GOT3 (cell line): Measurements from ENCODE around the gene HSD17B7.
"Not testable (repeated sequence)": the region's sequence is repeated elsewhere in the genome, so short reads cannot be mapped to it uniquely, and the experiment has no call there.

Experiments used
- DNase-seq: peaks from one replicate; lab custom pipeline; 2025; ENCODE audit warnings: mixed read lengths; lab: John Stamatoyannopoulos, UW

HSD17B7 gene, protein sequence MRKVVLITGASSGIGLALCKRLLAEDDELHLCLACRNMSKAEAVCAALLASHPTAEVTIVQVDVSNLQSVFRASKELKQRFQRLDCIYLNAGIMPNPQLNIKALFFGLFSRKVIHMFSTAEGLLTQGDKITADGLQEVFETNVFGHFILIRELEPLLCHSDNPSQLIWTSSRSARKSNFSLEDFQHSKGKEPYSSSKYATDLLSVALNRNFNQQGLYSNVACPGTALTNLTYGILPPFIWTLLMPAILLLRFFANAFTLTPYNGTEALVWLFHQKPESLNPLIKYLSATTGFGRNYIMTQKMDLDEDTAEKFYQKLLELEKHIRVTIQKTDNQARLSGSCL

DNA sequence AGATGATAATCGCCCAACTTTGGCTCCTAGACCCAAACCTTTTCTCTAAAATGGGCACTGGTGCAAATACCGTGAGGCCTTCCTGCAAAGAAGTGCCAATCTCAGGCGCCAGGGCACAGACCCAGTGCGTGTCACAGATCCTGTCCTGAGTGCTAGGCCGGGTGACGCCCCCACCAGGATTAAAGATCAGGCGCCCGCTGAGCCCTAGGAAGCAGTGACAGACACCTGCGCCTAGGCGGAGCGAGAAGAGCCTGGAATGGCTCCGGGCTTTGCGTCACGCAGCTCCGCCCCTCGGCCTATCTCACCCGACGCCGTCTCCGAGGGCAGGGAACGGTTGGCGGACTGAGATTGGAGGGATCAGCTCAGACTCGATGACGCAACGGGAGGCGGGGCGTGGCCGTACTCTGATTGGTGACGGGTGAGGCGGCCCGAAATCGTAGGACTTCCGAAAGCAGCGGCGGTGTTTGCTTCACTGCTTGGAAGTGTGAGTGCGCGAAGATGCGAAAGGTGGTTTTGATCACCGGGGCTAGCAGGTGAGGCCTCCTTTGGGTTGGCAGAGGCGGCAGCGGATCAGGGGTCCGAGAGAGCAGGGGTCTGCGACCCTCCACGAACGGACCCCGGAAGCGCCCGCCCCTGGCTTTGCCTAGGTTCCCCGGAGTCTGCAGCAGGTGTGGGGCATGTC, at the start of gene HSD17B7:
Gene HSD17B7 (plus strand): TSS at position 400 of the 682 bp plus-strand sequence. CDS start 99 bp downstream, at position 499.
- peak; percentile 24 for DNase-seq

DNA sequence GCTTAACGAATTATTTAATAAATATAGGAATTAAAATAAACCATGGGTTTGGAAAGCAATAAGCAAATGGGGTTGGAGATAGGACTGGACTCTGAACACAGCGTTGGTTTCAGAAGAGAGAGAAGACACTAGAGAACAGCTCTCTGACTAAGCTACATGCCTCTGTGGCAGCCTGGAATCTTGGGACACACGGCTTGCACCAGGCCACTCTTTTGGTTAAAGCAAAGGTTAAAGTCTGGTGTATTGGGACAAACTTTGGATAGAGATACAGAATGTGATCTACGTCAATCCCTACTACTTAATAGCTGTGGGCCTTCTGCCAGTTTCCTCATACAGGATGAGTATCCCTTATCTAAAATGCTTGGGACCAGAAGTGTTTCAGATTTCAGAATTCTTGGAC, 49.7 kb upstream of the HSD17B7 start:
- DNase-seq = no peak

DNA sequence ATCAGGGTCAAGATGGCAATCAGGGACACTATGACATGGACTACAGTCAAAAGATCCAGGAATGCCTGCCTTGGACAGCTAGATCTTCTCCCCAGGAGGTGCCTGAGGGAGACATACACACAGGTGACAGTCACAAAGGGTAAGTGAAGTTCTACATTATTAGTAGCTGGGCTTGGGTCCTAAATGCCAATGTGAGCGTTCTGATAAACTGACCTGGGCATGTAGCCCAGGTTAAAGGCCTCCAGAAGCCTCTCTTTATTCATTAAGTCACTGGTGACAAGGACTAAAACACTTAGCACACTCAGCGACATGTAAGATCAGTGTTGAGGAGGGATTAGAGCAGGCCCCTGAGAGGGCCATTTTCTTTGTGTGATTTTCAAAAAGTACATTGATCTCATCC, 48.9 kb upstream of the HSD17B7 start:
- no peak for DNase-seq

DNA sequence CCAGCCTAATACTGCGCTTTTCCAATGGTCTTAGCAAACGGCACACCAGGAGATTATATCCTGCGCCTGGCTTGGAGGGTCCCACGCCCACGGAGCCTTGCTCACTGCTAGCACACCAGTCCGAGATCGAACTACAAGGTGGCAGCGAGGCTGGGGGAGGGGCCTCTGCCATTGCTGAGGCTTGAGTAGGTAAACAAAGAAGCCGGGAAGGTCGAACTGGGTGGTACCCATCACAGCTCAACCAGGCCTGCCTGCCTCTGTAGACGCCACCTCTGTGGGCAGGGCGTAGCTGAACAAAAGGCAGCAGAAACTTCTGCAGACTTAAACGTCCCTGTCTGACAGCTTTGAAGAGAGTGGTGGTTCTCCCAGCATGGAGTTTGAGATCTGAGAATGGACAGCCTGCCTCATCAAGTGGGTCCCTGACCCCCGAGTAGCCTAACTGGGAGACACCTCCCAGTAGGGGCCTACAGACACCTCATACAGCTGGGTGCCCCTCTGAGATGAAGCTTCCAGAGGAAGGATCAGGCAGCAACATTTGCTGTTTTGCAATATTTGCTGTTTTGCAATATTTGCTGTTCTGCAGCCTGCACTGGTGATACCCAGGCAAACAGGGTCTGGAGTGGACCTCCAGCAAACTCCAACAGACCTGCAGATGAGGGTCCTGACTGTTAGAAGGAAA, 44.1 kb upstream of the HSD17B7 start:
- not testable (repeated sequence) for DNase-seq

DNA sequence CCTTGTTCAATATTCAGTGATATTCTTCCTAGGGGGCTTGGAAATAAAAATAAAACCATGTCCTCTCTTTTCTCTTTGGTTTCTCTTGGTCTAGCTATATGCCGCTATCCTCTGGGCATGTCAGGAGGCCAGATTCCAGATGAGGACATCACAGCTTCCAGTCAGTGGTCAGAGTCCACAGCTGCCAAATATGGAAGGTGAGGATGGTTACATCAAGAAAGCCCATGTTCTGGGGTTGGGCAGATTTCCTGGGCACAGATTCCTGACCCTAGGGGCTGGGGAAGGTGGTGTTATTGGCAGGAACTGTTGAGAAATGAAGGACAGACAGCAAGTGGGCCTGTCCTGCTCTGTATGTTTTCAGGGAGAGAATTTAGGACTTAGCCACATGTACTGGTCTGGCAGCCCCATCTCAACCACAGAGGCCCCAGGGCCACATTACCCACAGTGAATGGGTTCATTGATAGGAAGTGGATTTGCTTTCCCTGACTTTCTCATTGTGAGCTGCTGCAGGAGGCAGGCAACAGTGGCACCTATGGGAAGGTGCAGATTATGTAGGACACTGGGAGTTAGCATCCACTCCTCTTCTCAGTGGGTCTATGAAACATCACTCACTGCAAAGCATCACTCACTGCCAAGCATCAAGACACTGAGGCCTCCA, 37.4 kb upstream of the HSD17B7 start:
- DNase-seq = no peak

DNA sequence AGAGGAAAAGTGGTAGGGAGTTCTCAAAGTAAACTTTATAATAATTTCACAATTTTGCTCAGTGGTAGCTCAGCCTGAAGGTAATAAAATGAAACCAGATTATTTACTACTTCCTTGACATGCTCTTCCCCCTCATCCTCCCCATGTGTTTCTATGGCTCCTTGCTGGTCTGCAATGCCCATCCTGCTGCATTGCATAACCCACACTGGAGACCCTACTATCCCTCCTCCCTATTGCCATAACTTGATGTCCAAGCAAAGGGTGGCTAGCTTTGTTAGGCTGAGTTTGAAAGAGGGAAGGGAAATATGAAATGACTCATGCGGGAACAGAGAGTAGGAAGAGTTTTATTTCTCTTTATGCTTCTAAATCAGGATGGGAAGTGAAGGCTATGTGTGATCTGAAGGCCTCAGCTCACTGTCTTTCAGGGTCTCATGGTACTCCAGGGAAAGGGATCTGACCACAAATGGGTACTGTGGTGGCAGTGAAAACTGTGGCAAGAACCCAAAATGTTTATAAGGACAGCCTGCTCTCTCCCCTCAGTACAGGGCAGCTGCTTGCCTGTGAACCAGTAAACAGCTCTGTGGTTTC, 36.4 kb upstream of the HSD17B7 start:
- DNase-seq = no peak

- DNase-seq = no peak
Observed at GRCh38 chr1:162755306-162755705, 35.2 kb upstream of the HSD17B7 start.

DNA sequence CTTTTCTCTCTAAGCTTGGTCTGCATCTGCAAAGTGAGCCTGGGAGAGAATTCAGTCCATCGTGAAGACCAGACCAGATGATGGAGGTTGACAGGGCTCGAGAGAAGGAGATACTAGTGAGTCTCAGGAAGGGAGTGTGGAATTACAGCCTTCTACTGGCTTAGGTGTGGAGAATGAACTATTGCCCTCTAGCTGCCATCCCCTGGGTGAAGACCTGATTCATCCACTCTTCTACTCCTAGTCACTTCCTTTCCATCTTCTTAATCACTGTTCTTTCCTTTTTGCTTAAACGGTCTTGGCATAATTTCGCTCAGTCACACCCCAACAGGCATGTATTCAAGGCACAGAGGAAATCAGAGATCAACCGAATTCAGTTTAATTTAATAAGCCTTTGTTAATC, 34.0 kb upstream of the HSD17B7 start:
- no peak for DNase-seq

- DNase-seq = no peak
Observed at GRCh38 chr1:162757476-162757875, 33.0 kb upstream of the HSD17B7 start.

DNA sequence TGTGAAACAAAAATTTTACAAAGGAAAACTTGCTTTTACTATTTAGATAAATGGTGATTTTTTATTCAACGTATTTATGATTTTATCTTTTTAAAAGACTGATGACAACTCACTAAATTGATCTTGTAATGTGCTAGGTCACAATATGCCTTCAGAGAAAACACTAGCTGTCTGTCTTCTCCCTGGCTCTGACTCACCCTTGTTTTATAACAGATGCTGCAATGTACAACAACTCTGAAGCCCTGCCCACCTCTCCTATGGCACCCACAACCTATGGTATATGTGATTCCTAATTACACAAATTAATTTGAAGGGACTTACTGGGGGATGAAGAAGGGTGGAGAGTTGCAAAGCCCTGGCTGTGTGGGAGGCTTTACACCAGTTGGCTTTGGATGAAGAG, 24.7 kb upstream of the HSD17B7 start:
- DNase-seq = no peak

- DNase-seq = no peak
Observed at GRCh38 chr1:162772571-162773154, 17.8 kb upstream of the HSD17B7 start.

DNA sequence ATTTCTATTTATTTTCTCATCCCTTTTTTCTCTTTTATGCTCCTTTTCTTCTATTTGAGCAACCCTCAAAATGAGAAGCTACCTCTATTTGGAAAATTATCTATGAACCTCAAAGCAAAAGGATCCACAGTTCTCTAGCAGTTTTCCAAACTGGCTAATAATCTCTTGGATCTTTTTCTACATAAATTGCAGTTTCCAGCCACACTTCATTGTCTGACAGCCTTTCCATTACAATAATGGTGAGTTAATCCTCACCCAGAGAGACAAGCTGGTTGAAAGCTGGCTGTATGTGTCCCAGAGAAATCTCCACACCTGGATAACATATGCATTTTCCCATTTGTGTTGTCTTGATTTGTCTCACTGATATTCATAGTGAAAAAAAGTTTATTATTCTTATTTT, 16.5 kb upstream of the HSD17B7 start:
- DNase-seq = no peak

GRCh38 chr1:162779043-162779442, 11.5 kb upstream of the HSD17B7 start:
- DNase-seq = no peak

GRCh38 chr1:162782671-162783070, 7.8 kb upstream of the HSD17B7 start:
- DNase-seq = no peak

- not testable (repeated sequence) for DNase-seq
Observed at GRCh38 chr1:162784926-162785325, 5.6 kb upstream of the HSD17B7 start.

DNA sequence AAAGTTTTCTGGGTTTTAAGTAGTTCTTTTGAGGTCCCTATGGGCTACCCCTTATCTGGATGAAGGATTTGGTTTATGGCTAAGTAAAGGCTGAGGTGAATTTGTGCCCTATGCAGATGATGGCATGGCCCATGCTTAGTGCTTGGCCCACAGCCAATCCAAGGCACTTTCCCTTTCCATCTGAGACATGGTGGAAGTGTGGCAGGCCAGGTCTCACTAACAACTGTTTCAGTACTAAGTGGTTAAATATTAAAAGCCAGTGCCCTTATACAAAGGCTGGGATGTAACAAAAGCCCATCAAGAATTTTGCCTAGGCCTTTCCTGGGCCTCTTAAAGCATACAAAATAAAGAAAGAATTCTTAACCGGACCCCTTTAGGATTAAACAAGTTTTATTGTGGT, 1.7 kb upstream of the HSD17B7 start:
- DNase-seq = not testable (repeated sequence)

GRCh38 chr1:162790985-162791357, 469 bp downstream of the HSD17B7 start:
- not testable (repeated sequence) for DNase-seq

DNA sequence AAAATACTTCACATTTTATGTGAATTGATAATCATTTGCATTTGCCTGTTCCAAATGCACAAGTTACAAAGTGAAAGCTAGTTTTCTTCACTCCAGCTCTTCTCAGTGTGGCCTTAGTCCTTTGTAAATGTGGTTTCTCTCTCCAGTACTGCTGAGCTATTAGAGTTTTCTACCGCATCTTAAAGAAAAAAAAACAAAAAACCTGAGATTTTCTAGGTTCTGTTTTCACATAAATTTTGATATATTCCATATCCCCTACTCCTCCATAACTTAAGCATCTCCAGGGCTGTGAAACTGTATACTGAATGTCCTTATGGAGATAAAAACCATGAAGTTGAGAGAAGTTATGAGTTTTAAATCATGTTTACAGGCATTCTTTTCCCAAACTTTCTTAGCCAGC, 3.8 kb downstream of the HSD17B7 start:
- DNase-seq = not testable (repeated sequence)

GRCh38 chr1:162796617-162797279, 6.2 kb downstream of the HSD17B7 start:
- DNase-seq = not testable (repeated sequence)

DNA sequence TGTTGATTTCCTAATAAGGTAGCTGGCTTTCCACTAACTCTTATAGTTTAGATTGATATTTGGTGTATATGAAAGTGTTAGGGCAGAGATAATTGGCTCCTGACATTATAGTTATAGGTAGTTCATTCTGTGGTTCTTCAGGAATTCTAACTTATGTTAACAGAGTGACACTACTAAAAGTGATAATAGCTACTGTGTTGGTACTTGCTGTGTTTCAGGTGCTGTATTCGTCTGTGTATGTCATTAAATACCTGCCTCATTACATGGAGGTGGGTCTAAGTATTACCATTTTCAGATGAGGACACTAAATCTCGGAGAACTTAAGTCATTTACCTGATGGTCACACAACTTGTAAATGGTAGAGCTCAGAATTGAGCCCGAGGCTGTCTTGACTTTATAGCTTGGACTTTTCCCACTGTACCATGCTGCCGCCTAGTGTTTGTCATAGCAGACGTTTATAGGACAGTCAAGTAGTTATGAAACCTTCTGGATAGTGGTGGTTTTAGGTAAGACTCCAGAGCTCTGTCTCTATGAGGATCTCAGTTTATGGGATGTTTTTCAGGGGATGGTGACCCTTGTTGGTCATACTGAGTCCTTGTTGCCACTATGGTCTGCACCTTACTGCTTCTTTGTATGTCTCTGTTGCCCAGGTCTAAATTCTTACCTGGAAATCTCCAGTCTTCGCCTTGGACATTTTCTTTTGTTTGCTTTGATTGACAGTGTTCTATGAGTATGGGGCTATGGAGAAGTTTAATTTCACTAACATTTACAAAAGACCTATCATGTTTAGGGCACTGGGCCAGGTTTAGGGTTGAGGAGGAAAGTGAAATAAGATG, 9.7 kb downstream of the HSD17B7 start:
- DNase-seq = not testable (repeated sequence)
